Dendritic cell treated with granulocyte-macrophage colony-stimulating factor and Interleukin-4, amounts not matched to agents 40 ng/mL and 50 ng/mL, for 4 days (primary cell): ENCODE measurements around the gene FCGBP.

ENCODE experiments used
- H3K27ac Mint-ChIP-seq: one replicate; pipeline ENCODE4 v1.8.0; 2022; ENCODE audit warnings: mild to moderate bottlenecking, mixed read lengths
- H3K27me3 Mint-ChIP-seq: one replicate; pipeline ENCODE4 v1.8.0; 2022; ENCODE audit warnings: mild to moderate bottlenecking, mixed read lengths
- H3K36me3 Mint-ChIP-seq: one replicate; pipeline ENCODE4 v1.8.0; 2022; ENCODE audit warnings: low read depth, mixed read lengths
- H3K4me1 Mint-ChIP-seq: one replicate; pipeline ENCODE4 v1.8.0; 2022; ENCODE audit warnings: low read depth, mixed read lengths
- H3K4me3 Mint-ChIP-seq: one replicate; pipeline ENCODE4 v1.8.0; 2022; ENCODE audit warnings: mild to moderate bottlenecking, moderate library complexity, mixed read lengths
- H3K9me3 Mint-ChIP-seq: one replicate; pipeline ENCODE4 v1.8.0; 2022; ENCODE audit warnings: mixed read lengths
- intact Hi-C: fragments of 100-400 bp; cut with micrococcal nuclease; formaldehyde crosslinking; loops from one replicate; pipeline ENCODE4 v1.15.0; 2022

Gene FCGBP

GRCh38 chr19:39939556-39939955 is 5.1 kb upstream of the FCGBP start:
- Mint-ChIP-seq H3K27ac (no peak overlapping the region), H3K4me3 (no peak overlapping the region)
- intact Hi-C loops, result no loop called here

GRCh38 chr19:39937787-39938186 is 3.4 kb upstream of the FCGBP start:
- H3K4me1 Mint-ChIP-seq, result peaks cover 77% of the 10 kb centered on the region
- peaks cover 29% of the 10 kb centered on the region for H3K9me3 Mint-ChIP-seq
- intact Hi-C loops, result no loop called here
- H3K4me3 Mint-ChIP-seq, result no peak overlapping the region
- peaks cover 12% of the 10 kb centered on the region for H3K36me3 Mint-ChIP-seq
- H3K27ac Mint-ChIP-seq, result no peak overlapping the region
- peaks cover 88% of the 10 kb centered on the region for H3K27me3 Mint-ChIP-seq

More at GRCh38 chr19:39939556-39939955, 5.1 kb upstream of the FCGBP start:
- Mint-ChIP-seq H3K4me1 (peaks cover 85% of the 10 kb centered on the region), H3K36me3 (peaks cover 12% of the 10 kb centered on the region), H3K9me3 (peaks cover 25% of the 10 kb centered on the region), H3K27me3 (peaks cover 86% of the 10 kb centered on the region)

GRCh38 chr19:39937094-39937720 is 2.8 kb upstream of the FCGBP start:
- peaks cover 29% of the 10 kb centered on the region for H3K9me3 Mint-ChIP-seq
- intact Hi-C loops, result no loop called here
- peaks cover 71% of the 10 kb centered on the region for H3K4me1 Mint-ChIP-seq
- H3K27me3 Mint-ChIP-seq, result peaks cover 88% of the 10 kb centered on the region
- H3K36me3 Mint-ChIP-seq, result peaks cover 12% of the 10 kb centered on the region
- no peak overlapping the region for H3K27ac Mint-ChIP-seq
- H3K4me3 Mint-ChIP-seq, result no peak overlapping the region

GRCh38 chr19:39936622-39937021 is 2.2 kb upstream of the FCGBP start:
- intact Hi-C loops, result no loop called here
- Mint-ChIP-seq H3K36me3 (peaks cover 12% of the 10 kb centered on the region), H3K27me3 (peaks cover 92% of the 10 kb centered on the region), H3K4me3 (no peak overlapping the region), H3K9me3 (peaks cover 29% of the 10 kb centered on the region), H3K27ac (no peak overlapping the region), H3K4me1 (peaks cover 65% of the 10 kb centered on the region)

- intact Hi-C loops, result no loop called here
- Mint-ChIP-seq H3K4me3 (no peak overlapping the region), H3K9me3 (peaks cover 29% of the 10 kb centered on the region), H3K27me3 (peaks cover 94% of the 10 kb centered on the region), H3K27ac (no peak overlapping the region), H3K4me1 (peaks cover 59% of the 10 kb centered on the region), H3K36me3 (peaks cover 10% of the 10 kb centered on the region)
Measured at GRCh38 chr19:39936020-39936419, 1.6 kb upstream of the FCGBP start.

GRCh38 chr19:39935364-39935661 is 879 bp upstream of the FCGBP start:
- Mint-ChIP-seq H3K4me1 (peaks cover 52% of the 10 kb centered on the region), H3K36me3 (peaks cover 2% of the 10 kb centered on the region), H3K27me3 (peaks cover 94% of the 10 kb centered on the region), H3K9me3 (peaks cover 23% of the 10 kb centered on the region), H3K4me3 (no peak overlapping the region), H3K27ac (no peak overlapping the region)
- intact Hi-C loops, result no loop called here

GRCh38 chr19:39929750-39930149 is 4.7 kb downstream of the FCGBP start:
- intact Hi-C loops, result loop anchor here (5.0 kb wide), 1 partner anchor 38 kb away; no protein-coding TSS in a partner anchor
- Mint-ChIP-seq H3K27ac (no peak overlapping the region), H3K27me3 (peaks cover 97% of the 10 kb centered on the region), H3K36me3 (no peaks in the 10 kb centered on the region), H3K4me3 (no peak overlapping the region), H3K9me3 (peaks cover 6% of the 10 kb centered on the region), H3K4me1 (peaks cover 10% of the 10 kb centered on the region)

GRCh38 chr19:39928357-39928725 is 6.1 kb downstream of the FCGBP start:
- Mint-ChIP-seq H3K27ac (no peak overlapping the region), H3K4me1 (peaks cover 9% of the 10 kb centered on the region), H3K4me3 (no peak overlapping the region), H3K27me3 (peaks cover 97% of the 10 kb centered on the region), H3K9me3 (no peaks in the 10 kb centered on the region), H3K36me3 (no peaks in the 10 kb centered on the region)
- intact Hi-C loops, result loop anchor here (5.0 kb wide), 1 partner anchor 39 kb away; no protein-coding TSS in a partner anchor

- Mint-ChIP-seq H3K27me3 (peaks cover 97% of the 10 kb centered on the region), H3K36me3 (no peaks in the 10 kb centered on the region), H3K4me3 (no peak overlapping the region), H3K4me1 (peaks cover 9% of the 10 kb centered on the region), H3K27ac (no peak overlapping the region), H3K9me3 (no peaks in the 10 kb centered on the region)
- intact Hi-C loops, result loop anchor here (5.0 kb wide), 1 partner anchor 40 kb away; no protein-coding TSS in a partner anchor
Measured at GRCh38 chr19:39927524-39928356, 6.7 kb downstream of the FCGBP start.

GRCh38 chr19:39927076-39927475 is 7.4 kb downstream of the FCGBP start:
- no peaks in the 10 kb centered on the region for H3K9me3 Mint-ChIP-seq
- H3K4me3 Mint-ChIP-seq, result no peak overlapping the region
- intact Hi-C loops, result loop anchor here (5.0 kb wide), 1 partner anchor 40 kb away; no protein-coding TSS in a partner anchor
- H3K27ac Mint-ChIP-seq, result no peak overlapping the region
- peaks cover 98% of the 10 kb centered on the region for H3K27me3 Mint-ChIP-seq
- peaks cover 9% of the 10 kb centered on the region for H3K4me1 Mint-ChIP-seq
- no peaks in the 10 kb centered on the region for H3K36me3 Mint-ChIP-seq

GRCh38 chr19:39926170-39926760 is 8.2 kb downstream of the FCGBP start:
- Mint-ChIP-seq H3K4me3 (no peak overlapping the region), H3K36me3 (no peaks in the 10 kb centered on the region), H3K27me3 (peaks cover 94% of the 10 kb centered on the region), H3K27ac (no peak overlapping the region), H3K9me3 (no peaks in the 10 kb centered on the region), H3K4me1 (peaks cover 9% of the 10 kb centered on the region)
- intact Hi-C loops, result loop anchor here (5.0 kb wide), 1 partner anchor 41 kb away; no protein-coding TSS in a partner anchor

GRCh38 chr19:39924952-39925351 is 9.5 kb downstream of the FCGBP start:
- intact Hi-C loops, result loop anchor here (5.0 kb wide), 1 partner anchor 42 kb away; no protein-coding TSS in a partner anchor
- H3K9me3 Mint-ChIP-seq, result peaks cover under 1% of the 10 kb centered on the region
- H3K4me3 Mint-ChIP-seq, result no peak overlapping the region
- no peaks in the 10 kb centered on the region for H3K36me3 Mint-ChIP-seq
- peaks cover 9% of the 10 kb centered on the region for H3K4me1 Mint-ChIP-seq
- peaks cover 91% of the 10 kb centered on the region for H3K27me3 Mint-ChIP-seq
- H3K27ac Mint-ChIP-seq, result no peak overlapping the region

GRCh38 chr19:39924389-39924788 is 10.0 kb downstream of the FCGBP start:
- peaks cover 6% of the 10 kb centered on the region for H3K9me3 Mint-ChIP-seq
- peaks cover 9% of the 10 kb centered on the region for H3K4me1 Mint-ChIP-seq
- H3K4me3 Mint-ChIP-seq, result no peak overlapping the region
- H3K36me3 Mint-ChIP-seq, result no peaks in the 10 kb centered on the region
- no peak overlapping the region for H3K27ac Mint-ChIP-seq
- H3K27me3 Mint-ChIP-seq, result peaks cover 91% of the 10 kb centered on the region
- intact Hi-C loops, result no loop called here

GRCh38 chr19:39923862-39924261 is 10.6 kb downstream of the FCGBP start:
- Mint-ChIP-seq H3K36me3 (no peaks in the 10 kb centered on the region), H3K4me1 (peaks cover 9% of the 10 kb centered on the region)
- intact Hi-C loops, result no loop called here

More at GRCh38 chr19:39923862-39924261, 10.6 kb downstream of the FCGBP start:
- Mint-ChIP-seq H3K27ac (no peak overlapping the region), H3K27me3 (peaks cover 91% of the 10 kb centered on the region), H3K4me3 (no peak overlapping the region), H3K9me3 (peaks cover 9% of the 10 kb centered on the region)
